MCF 10A (cell line): ENCODE measurements around the gene ZNF584. TPM values are rescaled to one million over a fixed set of nuclear protein-coding genes. Genes with fewer than 3 reads are reported as not detected.

Source experiments
- Bru-seq: library from RNA; stranded (reverse); fragments of 400-500 nt; gene quantifications from one replicate; lab custom pipeline; 2021; lab: Mats Ljungman, UMichigan
- BruChase-seq, 2 experiments: library from RNA; stranded (reverse); fragments of 400-500 nt; gene quantifications; one replicate each; lab custom pipeline; 2021; lab: Mats Ljungman, UMichigan
- BruUV-seq: library from RNA; stranded (reverse); fragments of 400-500 nt; replicated peaks from 2 replicates; lab custom pipeline; 2021; lab: Mats Ljungman, UMichigan
- CTCF ChIA-PET: fragments of 300-600 bp; sonication (Branson Sonifier 250); formaldehyde crosslinking; extraction: SDS; loops from one replicate; lab custom pipeline; 2021; ENCODE audit warnings: antibody characterized with exemption, inconsistent platforms; lab: Yijun Ruan, JAX
- POLR2A ChIA-PET: fragments of 300-600, 350-650 bp; sonication (Branson Sonifier 250); formaldehyde crosslinking; extraction: SDS; loops from one replicate; lab custom pipeline; 2020; ENCODE audit warnings: antibody characterized with exemption, inconsistent platforms; lab: Yijun Ruan, JAX
- DNase-seq: peaks from one replicate; pipeline ENCODE4 v3.0.0-alpha.2; 2018; ENCODE audit not compliant: unreplicated experiment
- H3K27ac Mint-ChIP-seq: one replicate; pipeline ENCODE4 v1.8.0; 2022; ENCODE audit warnings: mild to moderate bottlenecking, low read depth, mixed read lengths; ENCODE audit not compliant: unreplicated experiment
- H3K27me3 Mint-ChIP-seq: one replicate; pipeline ENCODE4 v1.8.0; 2022; ENCODE audit warnings: mixed read lengths; ENCODE audit not compliant: insufficient read depth, unreplicated experiment
- H3K36me3 Mint-ChIP-seq: one replicate; pipeline ENCODE4 v1.8.0; 2022; ENCODE audit warnings: mild to moderate bottlenecking, moderate library complexity, mixed read lengths; ENCODE audit not compliant: insufficient read depth, unreplicated experiment
- H3K4me1 Mint-ChIP-seq: one replicate; pipeline ENCODE4 v1.8.0; 2022; ENCODE audit warnings: mixed read lengths; ENCODE audit not compliant: insufficient read depth, unreplicated experiment
- H3K4me3 Mint-ChIP-seq: one replicate; pipeline ENCODE4 v1.8.0; 2022; ENCODE audit warnings: mild to moderate bottlenecking, moderate library complexity, mixed read lengths; ENCODE audit not compliant: unreplicated experiment
- H3K9me3 Mint-ChIP-seq: one replicate; pipeline ENCODE4 v1.8.0; 2022; ENCODE audit warnings: mixed read lengths; ENCODE audit not compliant: unreplicated experiment
- CTCF ChIP-seq: fragments of 200-600 bp; IDR thresholded peaks from one replicate; pipeline ENCODE4 v1.8.0; 2022; ENCODE audit warnings: antibody characterized with exemption, mild to moderate bottlenecking; ENCODE audit not compliant: unreplicated experiment
- intact Hi-C: fragments of 100-400 bp; cut with micrococcal nuclease; formaldehyde crosslinking; loops from 2 replicates; pipeline ENCODE4 v1.14.1; 2022
- long read RNA-seq: library from polyadenylated mRNA; stranded (forward); transcript quantifications from one replicate; pipeline ENCODE4 v2.0.0, GENCODE V29; 2022
- total RNA-seq: library from RNA; stranded (reverse); gene quantifications from 2 replicates; pipeline ENCODE4 v1.2.3, GENCODE V29; 2022

ZNF584 gene
- total RNA-seq (14.6 and 18.1 TPM in 2 replicates), Bru-seq, nascent RNA (percentile 52 among the genes with signal in this experiment), BruChase-seq, experiment 1, labeled RNA remaining after a 6-hour chase (percentile 62 among the genes with signal in this experiment), BruChase-seq, experiment 2, labeled RNA remaining after a 2-hour chase (percentile 67 among the genes with signal in this experiment)
- long read RNA-seq, transcript ZNF584-208 (1 exons, 2,709 nt) = major isoform, 12 of 47 reads
- long read RNA-seq, transcript ZNF584-203 (4 exons, 2,187 nt) = minor isoform, 6 of 47 reads
- long read RNA-seq, partial matches to known transcripts = 0 of 47 reads
- long read RNA-seq, other reads (novel, unspliced or antisense) = 28 of 47 reads

GRCh38 chr19:58408152-58409009 lies at the start of gene ZNF584:
TSS of gene ZNF584 (plus strand) at chr19:58408649. CDS start at chr19:58409148, 499 bp downstream.
- DNase-seq = peak; percentile 96
- no peak for TF ChIP-seq CTCF
- intact Hi-C loops = loop anchor here (1.0 to 5.0 kb wide), 2 partner anchors 44 to 58 kb away; partner anchors contain the start of gene ZNF324B
- Mint-ChIP-seq H3K27ac (peak within 1 kb of the TSS; percentile 95), H3K4me3 (peak within 1 kb of the TSS; percentile 81), H3K36me3 (peaks cover 26% of the 10 kb centered on the region), H3K4me1 (peaks cover 26% of the 10 kb centered on the region), H3K27me3 (no peaks in the 10 kb centered on the region), H3K9me3 (no peaks in the 10 kb centered on the region)
- no TSS peak for BruUV-seq
- ChIA-PET CTCF (interaction anchor here (0.7 to 2.1 kb wide), 2 partner anchors 9 to 943 kb away, joined by 4 to 6 read pairs; no protein-coding TSS in a partner anchor), POLR2A (interaction anchor here (0.6 to 2.7 kb wide), 30 partner anchors 10 to 590 kb away, joined by 3 to 24 read pairs (median 3); partner anchors contain the start of genes MZF1, TRIM28, ZBTB45 and ZNF324B)

- TF ChIP-seq CTCF = no peak
- ChIA-PET POLR2A (interaction anchor here (0.6 to 4.1 kb wide), 29 partner anchors 8 to 1419 kb away, joined by 3 to 55 read pairs (median 7); partner anchors contain the start of genes ERVK3-1, RPS5, ZBTB45 and ZNF324B), CTCF (interaction anchor here (1.2 to 2.6 kb wide), 2 partner anchors 12 to 44 kb away, joined by 3 to 11 read pairs; no protein-coding TSS in a partner anchor)
- DNase-seq = no peak
- no peaks in the 10 kb centered on the region for H3K9me3 Mint-ChIP-seq
- H3K4me3 Mint-ChIP-seq = peak overlapping the region; percentile 99
- intact Hi-C loops = loop anchor here (1.0 kb wide), 3 partner anchors 19 to 157 kb away; partner anchors contain the start of genes ZBTB45, ZNF837 and ZSCAN22
- no peaks in the 10 kb centered on the region for H3K27me3 Mint-ChIP-seq
- H3K36me3 Mint-ChIP-seq = peaks cover 5% of the 10 kb centered on the region
- peak overlapping the region; percentile 99 for H3K27ac Mint-ChIP-seq
- BruUV-seq = no TSS peak
- H3K4me1 Mint-ChIP-seq = peaks cover 5% of the 10 kb centered on the region
These were observed 46.6 kb upstream of the ZNF584 start for GRCh38 chr19:58361900-58362271.

DNA sequence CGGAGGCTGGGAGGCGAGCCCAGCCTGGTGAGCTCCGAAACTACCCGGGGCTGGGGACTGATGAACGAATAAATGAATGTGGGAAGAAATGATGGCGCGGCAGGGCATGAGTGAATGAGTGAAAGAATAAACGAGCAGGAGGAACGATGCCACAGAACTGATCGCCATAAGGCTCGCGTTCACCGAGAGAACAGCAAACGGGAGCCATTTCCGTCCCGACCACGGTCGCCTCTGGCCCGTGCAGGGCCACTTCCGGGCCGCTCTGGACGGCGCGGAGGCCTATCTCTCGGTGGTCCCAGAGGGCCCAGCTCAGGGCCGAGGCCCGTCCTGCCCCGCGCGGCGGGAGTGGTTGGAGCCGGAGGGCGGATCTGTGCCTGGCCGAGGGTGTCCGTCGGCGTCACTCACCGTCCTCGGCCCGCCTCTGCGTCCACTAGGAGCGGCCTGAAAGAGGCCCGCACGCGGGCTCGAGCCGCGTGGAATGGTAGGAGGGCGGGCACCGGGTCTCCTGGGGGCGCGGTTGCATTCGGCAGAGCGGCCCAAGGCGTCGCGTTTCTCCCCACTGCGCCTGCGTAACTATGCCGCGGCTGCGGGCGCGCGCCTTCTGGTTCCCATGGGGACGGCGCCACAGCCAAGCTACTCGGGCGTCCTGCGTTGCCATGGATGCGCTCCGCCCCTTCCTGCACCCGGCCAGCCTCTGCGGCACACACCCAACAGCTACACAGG lies 46.0 kb upstream of the ZNF584 start, which contains the start of gene ZNF497:
Gene ZNF497 (minus strand): TSS at position 480 of the 723 bp plus-strand sequence. CDS start 5,116 bp downstream, outside the sequence.
- no peak for TF ChIP-seq CTCF
- CTCF ChIA-PET = interaction anchor here (1.2 to 2.6 kb wide), 5 partner anchors 9 to 45 kb away, joined by 3 to 11 read pairs (median 3); no protein-coding TSS in a partner anchor
- peaks cover 5% of the 10 kb centered on the region for H3K36me3 Mint-ChIP-seq

More for the DNA sequence above, 46.0 kb upstream of the ZNF584 start, which contains the start of gene ZNF497:
- peak within 1 kb of the TSS; percentile 99 for H3K27ac Mint-ChIP-seq
- DNase-seq = peak; percentile 97
- H3K4me1 Mint-ChIP-seq = peaks cover 5% of the 10 kb centered on the region
- POLR2A ChIA-PET = interaction anchor here (0.6 to 4.1 kb wide), 35 partner anchors 8 to 1420 kb away, joined by 3 to 55 read pairs (median 5); partner anchors contain the start of genes ERVK3-1, RPS5, ZBTB45 and ZNF324B
- TSS peak; percentile 79 for BruUV-seq
- intact Hi-C loops = loop anchor here (1.0 kb wide), 3 partner anchors 19 to 157 kb away; partner anchors contain the start of genes ZBTB45, ZNF837 and ZSCAN22
- H3K9me3 Mint-ChIP-seq = no peaks in the 10 kb centered on the region
- peak within 1 kb of the TSS; percentile 99 for H3K4me3 Mint-ChIP-seq
- H3K27me3 Mint-ChIP-seq = no peaks in the 10 kb centered on the region
